PC-9 (cell line): Measurements from ENCODE around the gene C19orf12.

Experiments used
- EZH2 ChIP-seq: fragments of 200-600 bp; sonication (generic); IDR thresholded peaks from 2 replicates; pipeline ENCODE4 v1.8.0; 2017; ENCODE audit warnings: antibody characterized with exemption, low read depth
- TF ChIP-seq, protein P1 (sequence below): fragments of 200-600 bp; sonication (generic); conservative IDR thresholded peaks from 2 replicates; pipeline ENCODE4 v1.6.1; 2017; ENCODE audit warnings: mixed run types, antibody characterized with exemption, mild to moderate bottlenecking, moderate library complexity

GRCh38 chr19:29731331-29731850, 16.3 kb upstream of the C19orf12 start:
- TF ChIP-seq EZH2: no peak
- TF ChIP-seq, protein P1, sequence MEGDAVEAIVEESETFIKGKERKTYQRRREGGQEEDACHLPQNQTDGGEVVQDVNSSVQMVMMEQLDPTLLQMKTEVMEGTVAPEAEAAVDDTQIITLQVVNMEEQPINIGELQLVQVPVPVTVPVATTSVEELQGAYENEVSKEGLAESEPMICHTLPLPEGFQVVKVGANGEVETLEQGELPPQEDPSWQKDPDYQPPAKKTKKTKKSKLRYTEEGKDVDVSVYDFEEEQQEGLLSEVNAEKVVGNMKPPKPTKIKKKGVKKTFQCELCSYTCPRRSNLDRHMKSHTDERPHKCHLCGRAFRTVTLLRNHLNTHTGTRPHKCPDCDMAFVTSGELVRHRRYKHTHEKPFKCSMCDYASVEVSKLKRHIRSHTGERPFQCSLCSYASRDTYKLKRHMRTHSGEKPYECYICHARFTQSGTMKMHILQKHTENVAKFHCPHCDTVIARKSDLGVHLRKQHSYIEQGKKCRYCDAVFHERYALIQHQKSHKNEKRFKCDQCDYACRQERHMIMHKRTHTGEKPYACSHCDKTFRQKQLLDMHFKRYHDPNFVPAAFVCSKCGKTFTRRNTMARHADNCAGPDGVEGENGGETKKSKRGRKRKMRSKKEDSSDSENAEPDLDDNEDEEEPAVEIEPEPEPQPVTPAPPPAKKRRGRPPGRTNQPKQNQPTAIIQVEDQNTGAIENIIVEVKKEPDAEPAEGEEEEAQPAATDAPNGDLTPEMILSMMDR: no peak
